VCaP (cell line): ENCODE data around the gene ISG15.
"Not testable (repeated sequence)": the region's sequence is repeated elsewhere in the genome, so short reads cannot be mapped to it uniquely, and the experiment has no call there.

Source experiments
- H3K27ac ChIP-seq: fragments of 450-650 bp; 2 replicates; pipeline ENCODE4 v1.5.1; 2017
- TF ChIP-seq, protein P1 (sequence below): fragments of 450-650 bp; conservative IDR thresholded peaks from 2 replicates; pipeline ENCODE4 v1.5.1; 2017; ENCODE audit warnings: mild to moderate bottlenecking, moderate library complexity

The ISG15 gene

DNA sequence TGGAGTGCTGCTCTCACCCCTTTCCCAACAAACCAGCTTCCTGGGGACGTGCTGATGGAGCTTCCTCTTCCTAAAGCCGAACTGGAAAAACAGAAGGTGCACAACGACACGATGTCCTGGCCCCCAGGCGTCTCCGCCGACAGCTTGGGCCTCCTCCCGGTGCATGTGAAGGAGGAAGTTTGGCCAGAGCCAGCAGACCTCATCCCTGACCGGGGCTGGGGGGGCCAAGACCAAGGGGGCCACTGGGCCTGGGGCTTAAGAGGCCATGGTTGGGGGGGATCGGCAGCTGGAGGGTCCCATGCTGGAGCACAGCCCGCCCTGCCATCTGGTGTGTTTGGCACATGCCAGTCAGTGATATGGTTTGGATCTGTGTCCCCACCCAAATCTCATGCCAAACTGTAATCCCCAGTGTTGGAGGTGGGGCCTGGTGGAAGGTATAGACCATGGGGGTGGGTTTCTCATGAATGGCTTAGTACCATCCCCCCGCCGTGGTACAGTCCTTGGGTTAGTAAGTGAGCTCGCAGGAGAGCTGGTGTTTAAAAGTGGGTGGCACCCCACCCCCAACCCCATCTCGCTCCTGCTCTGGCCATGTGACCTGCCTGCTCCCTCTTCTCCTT, 19.8 kb upstream of the ISG15 start:
- TF ChIP-seq, protein P1, sequence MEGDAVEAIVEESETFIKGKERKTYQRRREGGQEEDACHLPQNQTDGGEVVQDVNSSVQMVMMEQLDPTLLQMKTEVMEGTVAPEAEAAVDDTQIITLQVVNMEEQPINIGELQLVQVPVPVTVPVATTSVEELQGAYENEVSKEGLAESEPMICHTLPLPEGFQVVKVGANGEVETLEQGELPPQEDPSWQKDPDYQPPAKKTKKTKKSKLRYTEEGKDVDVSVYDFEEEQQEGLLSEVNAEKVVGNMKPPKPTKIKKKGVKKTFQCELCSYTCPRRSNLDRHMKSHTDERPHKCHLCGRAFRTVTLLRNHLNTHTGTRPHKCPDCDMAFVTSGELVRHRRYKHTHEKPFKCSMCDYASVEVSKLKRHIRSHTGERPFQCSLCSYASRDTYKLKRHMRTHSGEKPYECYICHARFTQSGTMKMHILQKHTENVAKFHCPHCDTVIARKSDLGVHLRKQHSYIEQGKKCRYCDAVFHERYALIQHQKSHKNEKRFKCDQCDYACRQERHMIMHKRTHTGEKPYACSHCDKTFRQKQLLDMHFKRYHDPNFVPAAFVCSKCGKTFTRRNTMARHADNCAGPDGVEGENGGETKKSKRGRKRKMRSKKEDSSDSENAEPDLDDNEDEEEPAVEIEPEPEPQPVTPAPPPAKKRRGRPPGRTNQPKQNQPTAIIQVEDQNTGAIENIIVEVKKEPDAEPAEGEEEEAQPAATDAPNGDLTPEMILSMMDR: no peak
- no peak overlapping the region for H3K27ac ChIP-seq

DNA sequence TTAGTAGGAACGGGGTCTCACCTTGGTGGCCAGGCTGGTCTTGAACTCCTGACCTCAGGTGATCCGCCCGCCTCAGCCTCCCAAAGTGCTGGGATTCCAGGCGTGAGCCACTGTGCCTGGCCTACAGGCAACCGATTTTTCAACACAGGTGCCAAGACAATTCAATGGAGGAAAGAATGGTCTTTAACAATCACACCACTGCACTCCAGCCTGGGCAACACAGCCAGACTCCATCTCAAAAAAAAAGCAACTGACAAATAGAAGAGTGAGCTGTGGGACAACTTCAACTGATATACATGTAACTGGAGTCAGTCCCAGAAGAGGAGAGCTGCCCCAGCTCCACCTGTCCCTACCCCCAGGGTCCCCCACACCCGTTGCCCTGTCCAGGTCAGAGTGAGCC, 18.8 kb upstream of the ISG15 start:
- H3K27ac ChIP-seq: not testable (repeated sequence)

DNA sequence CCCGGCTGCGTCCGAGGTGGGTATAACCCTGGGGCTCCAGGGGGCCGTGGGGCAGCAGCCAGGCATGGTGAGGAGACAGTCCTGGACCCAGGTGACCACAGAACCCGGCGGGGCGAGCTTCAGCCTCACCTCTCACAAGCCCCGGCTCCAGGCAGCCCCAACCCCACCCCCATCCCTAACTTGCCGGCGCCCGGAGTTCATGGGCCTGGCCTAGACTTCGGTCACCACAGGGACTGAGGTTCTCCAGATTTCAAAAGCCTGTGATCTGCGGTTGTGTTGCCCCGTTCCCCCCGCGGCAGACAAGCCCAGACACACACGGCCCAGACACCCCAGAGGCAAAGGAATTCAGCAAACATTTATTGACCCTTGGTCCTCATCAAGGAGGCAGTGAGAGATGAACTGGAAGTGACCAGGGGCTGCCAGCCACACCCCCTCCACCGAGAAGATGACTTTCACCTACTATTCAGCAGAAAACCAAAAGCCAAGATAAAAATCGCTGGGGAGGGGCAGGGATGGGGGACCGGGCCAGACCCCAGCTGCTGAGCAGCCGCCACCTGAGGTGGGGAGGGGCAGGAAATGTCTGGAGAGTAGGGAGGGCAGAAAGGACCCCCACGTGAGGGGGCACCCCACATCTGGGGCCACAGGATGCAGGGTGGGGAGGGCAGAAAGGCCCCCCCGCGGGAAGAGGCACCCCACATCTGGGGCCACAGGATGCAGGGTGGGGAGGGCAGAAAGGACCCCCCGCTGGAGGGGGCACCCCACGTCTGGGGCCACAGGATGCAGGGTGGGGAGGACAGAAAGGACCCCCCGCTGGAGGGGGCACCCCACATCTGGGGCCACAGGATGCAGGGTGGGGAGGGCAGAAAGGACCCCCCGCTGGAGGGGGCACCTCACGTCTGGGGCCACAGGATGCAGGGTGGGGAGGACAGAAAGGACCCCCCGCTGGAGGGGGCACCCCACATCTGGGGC, 17.3 kb upstream of the ISG15 start:
- TF ChIP-seq, protein P1: no peak
- H3K27ac ChIP-seq: no peak overlapping the region

DNA sequence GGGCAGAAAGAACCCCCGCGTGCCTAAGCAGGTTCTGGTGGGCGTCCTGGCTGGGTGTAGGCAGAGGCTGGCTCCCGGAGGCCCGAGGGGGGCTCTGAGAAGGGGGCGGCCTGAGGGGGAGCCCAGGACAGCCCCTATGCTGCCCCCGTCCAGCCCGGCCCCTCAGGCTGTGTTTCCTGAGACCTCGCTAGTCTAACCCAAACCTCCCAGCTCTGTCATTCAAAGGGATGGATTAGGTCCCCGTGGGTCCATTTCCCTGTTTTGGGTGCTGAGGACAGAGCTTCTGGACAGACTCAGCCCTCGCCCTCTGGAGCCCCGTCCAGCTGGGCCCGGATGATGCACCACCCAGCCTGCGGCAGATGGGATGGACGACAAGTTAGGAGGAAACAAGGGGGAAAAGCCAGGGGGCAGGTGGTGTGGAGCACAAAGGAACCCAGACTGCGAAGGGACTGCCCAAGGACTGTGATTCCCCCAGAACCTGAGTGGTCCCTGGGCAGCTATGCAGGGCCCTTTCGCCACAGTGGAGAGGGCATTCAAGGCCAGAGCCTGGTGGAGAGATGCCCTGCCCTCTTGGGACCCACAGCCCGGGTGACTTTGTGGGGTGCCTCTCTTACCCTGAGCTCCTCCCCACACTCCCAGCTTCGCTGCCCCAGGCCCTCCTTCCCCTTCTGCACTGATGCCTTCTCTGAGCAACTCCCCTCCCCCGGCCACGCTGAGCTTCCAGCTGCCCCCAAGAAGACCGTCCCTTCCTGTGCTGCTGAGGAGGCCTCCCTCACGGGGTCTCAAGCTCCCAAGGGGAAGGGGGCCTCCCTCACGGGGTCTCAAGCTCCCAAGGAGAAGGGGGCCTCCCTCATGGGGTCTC, 16.2 kb upstream of the ISG15 start:
- no peak overlapping the region for H3K27ac ChIP-seq
- TF ChIP-seq, protein P1: no peak

DNA sequence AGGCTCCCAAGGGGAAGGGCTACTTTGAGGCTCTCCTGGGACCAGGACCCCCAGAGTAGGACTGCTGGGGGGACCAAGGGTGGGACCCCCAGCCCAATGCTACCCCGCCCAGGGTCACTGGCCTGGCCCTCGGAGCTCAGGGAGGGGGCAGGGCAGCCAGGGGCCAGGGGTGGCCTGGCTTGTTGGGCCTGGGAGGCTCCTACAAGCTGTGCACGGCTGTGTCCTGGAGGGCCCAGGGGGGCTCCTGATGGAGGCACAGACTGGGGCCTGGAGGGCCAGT, 15.6 kb upstream of the ISG15 start:
- TF ChIP-seq, protein P1: no peak
- no peak overlapping the region for H3K27ac ChIP-seq

DNA sequence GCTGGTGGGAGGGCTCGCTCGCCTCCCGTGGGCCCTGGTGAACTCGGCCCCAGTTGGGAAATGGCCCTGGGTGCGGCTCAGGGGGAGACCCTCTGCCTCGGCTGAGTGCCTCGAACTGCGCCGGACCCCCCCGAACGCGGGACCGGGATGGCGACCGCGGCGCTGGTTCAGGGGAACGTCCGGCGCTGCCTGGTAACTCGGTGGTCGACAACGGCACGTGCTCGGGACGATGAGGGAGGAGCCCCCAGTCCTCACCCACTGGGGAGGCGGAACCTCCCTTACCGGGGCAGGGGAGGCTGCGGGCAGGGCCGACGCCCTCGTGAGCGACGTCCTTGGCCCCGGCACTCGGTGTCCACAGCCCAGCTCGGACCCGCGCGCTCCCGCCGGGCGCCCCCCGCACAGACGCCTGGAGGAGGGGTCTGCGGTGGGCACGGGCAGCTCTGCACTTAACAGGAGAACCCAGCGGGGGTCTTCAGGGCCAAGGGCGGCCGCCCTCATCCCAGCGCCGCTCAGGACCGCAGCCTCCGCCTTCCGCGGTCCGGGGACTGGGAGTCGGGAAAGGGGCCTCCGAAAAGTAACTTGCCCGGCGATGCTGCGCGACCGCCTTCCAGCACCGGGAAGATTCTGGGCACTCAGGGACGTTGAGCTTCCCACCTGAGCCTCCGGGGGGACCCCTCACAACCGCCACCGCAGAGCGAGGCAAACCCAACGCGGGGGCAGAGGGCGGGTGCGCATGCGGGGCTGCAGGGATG, 15.1 kb upstream of the ISG15 start:
- TF ChIP-seq, protein P1: no peak
- H3K27ac ChIP-seq: peak overlapping the region; percentile 95

DNA sequence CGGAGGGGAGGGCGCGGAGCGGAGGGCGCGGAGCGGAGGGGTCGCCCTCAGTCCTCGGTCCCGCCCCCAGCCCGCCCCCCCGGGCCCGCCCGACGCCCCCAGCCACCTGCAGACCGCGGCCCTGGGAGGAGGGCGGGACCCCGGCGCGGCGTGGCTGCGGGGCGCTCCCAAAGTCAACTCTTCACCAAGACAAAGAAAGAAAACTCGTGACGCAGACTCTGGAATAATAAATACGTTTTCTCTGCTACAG, 14.6 kb upstream of the ISG15 start:
- TF ChIP-seq, protein P1: no peak
- H3K27ac ChIP-seq: peak overlapping the region; percentile 95
